T-cell (primary cell): ENCODE measurements around the gene ADCY5. TPM values are rescaled to one million over a fixed set of nuclear protein-coding genes. Genes with fewer than 3 reads are reported as not detected.
"Not testable (repeated sequence)": the region's sequence is repeated elsewhere in the genome, so short reads cannot be mapped to it uniquely, and the experiment has no call there.

Experiments
- ATAC-seq, 4 experiments: fragments of 200-7000 bp in 3 of 4; fragments of 150-1000 bp in 1 of 4; cut with Tn5 transposase; replicated peaks in 1 of 4; 1 replicate in 3 of 4; 2 replicates in 1 of 4; pipeline ENCODE4 v1.10.0; 2021; ENCODE audit warnings: moderate library complexity in 3 of 4, mild to moderate bottlenecking in 2 of 4, moderate number of reproducible peaks in 1 of 4
- CTCF ChIA-PET, 2 donors: fragments of 300-600 bp; sonication (Branson Sonifier 250); formaldehyde crosslinking; loops; one replicate each; lab custom pipeline; 2022; ENCODE audit warnings: antibody characterized with exemption in 2 of 2; lab: Charles Lee
- POLR2A ChIA-PET, 2 donors: fragments of 300-600 bp; sonication (Branson Sonifier 250); formaldehyde crosslinking; loops; one replicate each; lab custom pipeline; 2022; ENCODE audit warnings: antibody characterized with exemption in 2 of 2; lab: Charles Lee
- DNase-seq, 35 experiments: peaks; one replicate each; pipeline versions ENCODE4 v3.0.0 to v3.0.0-alpha.2; 2013 to 2023
- H3K27ac ChIP-seq: one replicate; pipeline ENCODE4 v1.5.1; 2013; ENCODE audit warnings: low read length
- H3K27me3 ChIP-seq, 2 experiments: replicated peaks in 1 of 2; 1 replicate in 1 of 2; 2 replicates in 1 of 2; pipeline versions ENCODE4 v1.6.1 to v1.7.0; 2013; ENCODE audit warnings: low read length in 1 of 2, mixed read lengths in 1 of 2; ENCODE audit not compliant: control insufficient read depth in 2 of 2, insufficient read depth in 2 of 2; ENCODE audit errors: extremely low read depth in 1 of 2
- H3K36me3 ChIP-seq, 2 donors: 1 replicate in 1 of 2; 2 replicates in 1 of 2; pipeline versions ENCODE4 v1.6.1 to v1.7.0; 2013; ENCODE audit warnings: low read length in 1 of 2; ENCODE audit not compliant: control insufficient read depth in 2 of 2, insufficient read depth in 1 of 2; ENCODE audit errors: extremely low read depth in 1 of 2
- H3K4me1 ChIP-seq, 2 experiments: 1 replicate in 1 of 2; 2 replicates in 1 of 2; pipeline versions ENCODE4 v1.6.1 to v1.7.0; 2013; ENCODE audit warnings: low read length in 2 of 2, mixed read lengths in 1 of 2; ENCODE audit not compliant: insufficient read depth in 2 of 2, control insufficient read depth in 1 of 2; ENCODE audit errors: extremely low read depth in 1 of 2
- H3K4me3 ChIP-seq, 2 donors: 1 replicate in 1 of 2; 2 replicates in 1 of 2; pipeline versions ENCODE4 v1.5.1 to v1.7.0; 2013; ENCODE audit warnings: mild to moderate bottlenecking in 2 of 2, low read length in 1 of 2, moderate library complexity in 1 of 2; ENCODE audit not compliant: control insufficient read depth in 1 of 2; ENCODE audit errors: extremely low read depth in 1 of 2
- H3K9me3 ChIP-seq: 2 replicates; pipeline ENCODE4 v1.7.0; 2013
- H3K27ac Mint-ChIP-seq, 2 donors: one replicate each; pipeline ENCODE4 v1.8.0; 2020 to 2021; ENCODE audit warnings: mild to moderate bottlenecking in 2 of 2, mixed read lengths in 2 of 2
- H3K27me3 Mint-ChIP-seq, 2 donors: one replicate each; pipeline ENCODE4 v1.8.0; 2021 to 2022; ENCODE audit warnings: mixed read lengths in 2 of 2
- H3K36me3 Mint-ChIP-seq: one replicate; pipeline ENCODE4 v1.8.0; 2021; ENCODE audit warnings: mixed read lengths
- H3K4me1 Mint-ChIP-seq, 3 donors: one replicate each; pipeline ENCODE4 v1.8.0; 2020 to 2022; ENCODE audit warnings: mixed read lengths in 3 of 3, mild to moderate bottlenecking in 1 of 3
- H3K4me3 Mint-ChIP-seq, 3 donors: one replicate each; pipeline ENCODE4 v1.8.0; 2020 to 2022; ENCODE audit warnings: mild to moderate bottlenecking in 3 of 3, mixed read lengths in 3 of 3, moderate library complexity in 3 of 3
- H3K9me3 Mint-ChIP-seq, 3 donors: one replicate each; pipeline ENCODE4 v1.8.0; 2020 to 2022; ENCODE audit warnings: mixed read lengths in 3 of 3
- WGBS: methylation state at CpG from one replicate; pipeline ENCODE4 v1.1.5; 2013; ENCODE audit warnings: missing lambda C conversion rate; ENCODE audit not compliant: insufficient coverage; 5-methylcytosine and 5-hydroxymethylcytosine counted together
- total RNA-seq, 35 experiments: library from RNA in 6 of 35; stranded (reverse) in 6 of 35; fragments of 120-200 nt in 1 of 35; gene quantifications; one replicate each; pipeline versions ENCODE4 v1.2.1 to v1.2.4 and lab custom pipeline; 2013 to 2026

Gene ADCY5
- under 1 TPM in 1 of 5 donors, not detected in 4; 0.23 TPM for total RNA-seq
- 0.09 TPM for total RNA-seq (2013)
- total RNA-seq (lab: John Stamatoyannopoulos, UW): 0 to 0.18 (median 0) reads per million in 29 experiments

- POLR2A ChIA-PET: no interaction called here
These were observed at the start of gene ADCY5 for GRCh38 chr3:123448536-123449101. TSS of gene ADCY5 (minus strand) at chr3:123449090. CDS start at chr3:123448545, 545 bp downstream.

DNA sequence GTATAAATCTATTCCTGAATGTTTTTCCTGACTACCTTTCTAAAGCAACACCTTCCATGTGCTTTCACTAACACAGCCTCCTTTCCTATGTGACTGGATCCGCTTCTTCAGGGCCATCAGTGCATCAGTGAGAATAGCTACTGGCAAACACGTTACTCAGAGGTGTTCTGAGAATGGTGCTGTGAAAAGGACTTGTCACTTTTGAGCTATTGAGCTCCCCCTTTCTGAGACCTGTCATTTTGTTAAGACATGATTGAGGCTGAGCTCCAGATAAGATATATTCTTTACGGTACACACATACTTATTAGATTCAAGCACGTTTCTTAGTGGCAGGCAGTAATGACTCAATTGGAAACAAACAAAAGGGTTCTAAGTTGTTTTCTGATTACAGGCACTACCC is 45.0 kb upstream of the ADCY5 start:
- no peaks in the 10 kb centered on the region for H3K9me3 Mint-ChIP-seq
- H3K27me3 Mint-ChIP-seq: no peaks in the 10 kb centered on the region
- CTCF ChIA-PET: no interaction called here
- Histone ChIP-seq H3K36me3 (peaks cover 7 to 22% of the 10 kb centered on the region in 2 donors), H3K9me3 (no peaks in the 10 kb centered on the region), H3K4me1 (no peaks in the 10 kb centered on the region), H3K27me3 (no peaks in the 10 kb centered on the region), H3K27ac (no peak overlapping the region), H3K4me3 (no peak overlapping the region)
- H3K36me3 Mint-ChIP-seq: peaks cover 44% of the 10 kb centered on the region
- DNase-seq (no peak), ATAC-seq (no peak)
- no peak overlapping the region for H3K4me3 Mint-ChIP-seq
- 100% methylated on average over 2 of the region's 4 CpGs for WGBS
- H3K27ac Mint-ChIP-seq: no peak overlapping the region
- POLR2A ChIA-PET: no interaction called here
- H3K4me1 Mint-ChIP-seq: peaks cover 0 to 5% (median 0%) of the 10 kb centered on the region in 3 donors

More at GRCh38 chr3:123448536-123449101, at the start of gene ADCY5:
- peak within 1 kb of the TSS in 2 of 3 donors; percentile 52 to 67 for H3K4me3 Mint-ChIP-seq
- H3K36me3 Mint-ChIP-seq: no peaks in the 10 kb centered on the region
- Histone ChIP-seq H3K4me3 (peak within 1 kb of the TSS; percentile 28 to 63), H3K4me1 (peaks cover 0 to 12% of the 10 kb centered on the region in 2 experiments), H3K27ac (no peak within 1 kb of the TSS), H3K9me3 (no peaks in the 10 kb centered on the region), H3K36me3 (no peaks in the 10 kb centered on the region), H3K27me3 (peaks cover 17 to 51% of the 10 kb centered on the region in 2 experiments)
- peaks cover 0 to 10% (median 8%) of the 10 kb centered on the region in 3 donors for H3K4me1 Mint-ChIP-seq
- CTCF ChIA-PET: interaction anchor here (0.6 to 0.7 kb wide), 2 partner anchors 288 to 1357 kb away, joined by 3 to 4 read pairs; no protein-coding TSS in a partner anchor
- H3K27ac Mint-ChIP-seq: no peak within 1 kb of the TSS
- ATAC-seq (peak in 2 of 4 experiments; percentile 9 to 16), DNase-seq (peak in 1 of 35 experiments; percentile 13)
- peaks cover 53 to 58% of the 10 kb centered on the region in 2 donors for H3K27me3 Mint-ChIP-seq
- 5% methylated on average over 65 of the region's 67 CpGs for WGBS
- H3K9me3 Mint-ChIP-seq: no peaks in the 10 kb centered on the region

GRCh38 chr3:123491966-123492587 is 43.2 kb upstream of the ADCY5 start:
- H3K9me3 Mint-ChIP-seq: no peaks in the 10 kb centered on the region
- no peak overlapping the region for H3K27ac Mint-ChIP-seq
- H3K4me1 Mint-ChIP-seq: peaks cover 0 to 5% (median 0%) of the 10 kb centered on the region in 3 donors
- H3K9me3 ChIP-seq: no peaks in the 10 kb centered on the region
- ATAC-seq (peak in 1 of 4 experiments; percentile 52), DNase-seq (peak in 1 of 35 experiments; percentile 47)
- ChIA-PET POLR2A (no interaction called here), CTCF (no interaction called here)
- H3K27me3 Mint-ChIP-seq: no peaks in the 10 kb centered on the region
- no peak overlapping the region for H3K4me3 ChIP-seq
- peaks cover 7 to 9% of the 10 kb centered on the region in 2 donors for H3K36me3 ChIP-seq
- no peaks in the 10 kb centered on the region for H3K27me3 ChIP-seq
- no peaks in the 10 kb centered on the region for H3K4me1 ChIP-seq
- WGBS: no CpG with 5 or more reads among the region's 4 CpGs
- H3K36me3 Mint-ChIP-seq: peaks cover 32% of the 10 kb centered on the region
- peak overlapping the region; percentile 9 for H3K27ac ChIP-seq
- H3K4me3 Mint-ChIP-seq: no peak overlapping the region

DNA sequence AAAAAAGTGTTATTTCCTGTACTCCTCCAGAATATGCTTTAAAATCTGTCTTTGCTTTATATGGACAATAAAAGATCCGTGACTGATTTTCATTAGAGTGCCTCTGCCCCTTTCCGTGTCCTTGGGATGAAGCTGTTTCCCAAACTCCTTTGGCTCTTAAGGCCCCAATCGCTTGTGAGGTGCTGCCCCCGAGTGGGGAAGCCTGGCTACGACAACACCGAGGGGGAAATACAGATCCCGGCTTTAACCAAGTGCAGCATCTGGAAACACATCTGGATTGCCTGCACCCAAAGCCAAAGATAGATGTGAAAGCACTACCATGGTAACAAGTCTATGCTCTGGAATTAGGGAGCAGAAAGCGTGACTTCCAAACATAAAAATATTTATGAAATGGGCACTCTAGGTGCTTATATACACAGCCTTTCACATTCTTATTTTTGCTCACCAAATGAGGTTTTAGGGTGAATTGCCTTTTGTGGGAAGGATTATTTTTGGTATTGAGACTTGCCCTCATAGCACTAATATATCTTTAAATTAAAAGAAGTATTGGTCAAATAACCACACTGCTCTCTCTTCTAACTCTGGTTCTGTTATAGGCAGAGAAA is 40.6 kb upstream of the ADCY5 start:
- ChIA-PET CTCF (interaction anchor here in 1 of 2 donors (1.0 kb wide), 1 partner anchor 62 kb away, joined by 3 read pairs; no protein-coding TSS in a partner anchor), POLR2A (interaction anchor here in 1 of 2 donors (0.5 kb wide), 1 partner anchor 1848 kb away, joined by 4 read pairs; no protein-coding TSS in a partner anchor)
- H3K4me1 ChIP-seq: no peaks in the 10 kb centered on the region
- Mint-ChIP-seq H3K36me3 (peaks cover 18% of the 10 kb centered on the region), H3K9me3 (no peaks in the 10 kb centered on the region), H3K27me3 (peaks cover 4% of the 10 kb centered on the region in 2 donors), H3K4me1 (peaks cover 0 to 5% (median 0%) of the 10 kb centered on the region in 3 donors), H3K4me3 (no peak overlapping the region), H3K27ac (no peak overlapping the region)
- H3K27me3 ChIP-seq: no peaks in the 10 kb centered on the region
- peak in 20 of 35 experiments; percentile 5 to 48 (median 18) for DNase-seq
- peaks cover 4 to 7% of the 10 kb centered on the region in 2 donors for H3K36me3 ChIP-seq
- peak in 2 of 4 experiments; percentile 27 to 58 for ATAC-seq
- WGBS: 4% methylated on average over 2 of the region's 8 CpGs
- no peaks in the 10 kb centered on the region for H3K9me3 ChIP-seq
- H3K4me3 ChIP-seq: no peak overlapping the region
- no peak overlapping the region for H3K27ac ChIP-seq

GRCh38 chr3:123488645-123489347 is 39.9 kb upstream of the ADCY5 start:
- no peak overlapping the region for H3K27ac Mint-ChIP-seq
- no peak for DNase-seq
- no peaks in the 10 kb centered on the region for H3K27me3 ChIP-seq
- H3K27ac ChIP-seq: no peak overlapping the region
- CTCF ChIA-PET: interaction anchor here in 1 of 2 donors (0.7 to 1.0 kb wide), 2 partner anchors 63 to 213 kb away, joined by 3 to 4 read pairs; no protein-coding TSS in a partner anchor
- H3K4me3 Mint-ChIP-seq: no peak overlapping the region
- peaks cover 0 to 5% (median 0%) of the 10 kb centered on the region in 3 donors for H3K4me1 Mint-ChIP-seq
- peaks cover 4 to 7% of the 10 kb centered on the region in 2 donors for H3K36me3 ChIP-seq
- POLR2A ChIA-PET: no interaction called here
- WGBS: 85% methylated on average over 2 of the region's 5 CpGs
- no peaks in the 10 kb centered on the region for H3K9me3 Mint-ChIP-seq
- no peaks in the 10 kb centered on the region for H3K4me1 ChIP-seq
- H3K9me3 ChIP-seq: no peaks in the 10 kb centered on the region
- H3K4me3 ChIP-seq: no peak overlapping the region
- H3K27me3 Mint-ChIP-seq: peaks cover 4% of the 10 kb centered on the region in 2 donors
- no peak for ATAC-seq
- H3K36me3 Mint-ChIP-seq: peaks cover 12% of the 10 kb centered on the region

DNA sequence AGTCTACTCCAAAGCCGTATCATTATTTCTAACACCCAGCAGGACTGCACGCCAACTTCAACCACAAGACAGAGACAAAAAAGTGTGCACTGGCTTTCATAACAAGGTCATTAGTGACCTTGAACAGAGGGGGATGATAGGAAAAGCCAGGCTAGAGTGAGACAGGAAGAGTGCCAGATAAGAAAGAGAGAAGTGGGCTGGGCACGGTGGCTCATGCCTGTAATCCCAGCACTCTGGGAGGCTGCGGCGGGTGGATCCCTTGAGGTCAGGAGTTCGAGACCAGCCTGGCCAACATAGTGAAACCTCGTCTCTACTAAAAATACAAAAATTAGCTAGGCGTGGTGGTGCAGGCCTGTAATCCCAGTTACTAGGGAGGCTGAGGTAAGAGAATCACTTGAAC is 38.2 kb upstream of the ADCY5 start:
- H3K9me3 ChIP-seq, POLR2A ChIA-PET, H3K27ac Mint-ChIP-seq, ATAC-seq, H3K4me3 Mint-ChIP-seq, H3K27me3 ChIP-seq, DNase-seq, H3K4me1 ChIP-seq, H3K27ac ChIP-seq, H3K4me1 Mint-ChIP-seq, H3K4me3 ChIP-seq, CTCF ChIA-PET, H3K36me3 ChIP-seq, H3K27me3 Mint-ChIP-seq, H3K9me3 Mint-ChIP-seq, H3K36me3 Mint-ChIP-seq: not testable (repeated sequence)
- 71% methylated on average over 1 of the region's 8 CpGs for WGBS
